GM19025 (cell line): ENCODE measurements around the gene ITPKA.

ENCODE experiments used
- ATAC-seq: cut with Tn5 transposase; IDR thresholded peaks from one replicate; pipeline ENCODE4 v1.9.1; 2021; ENCODE audit warnings: mild to moderate bottlenecking, low read depth, moderate library complexity; ENCODE audit not compliant: unreplicated experiment

ITPKA gene

DNA sequence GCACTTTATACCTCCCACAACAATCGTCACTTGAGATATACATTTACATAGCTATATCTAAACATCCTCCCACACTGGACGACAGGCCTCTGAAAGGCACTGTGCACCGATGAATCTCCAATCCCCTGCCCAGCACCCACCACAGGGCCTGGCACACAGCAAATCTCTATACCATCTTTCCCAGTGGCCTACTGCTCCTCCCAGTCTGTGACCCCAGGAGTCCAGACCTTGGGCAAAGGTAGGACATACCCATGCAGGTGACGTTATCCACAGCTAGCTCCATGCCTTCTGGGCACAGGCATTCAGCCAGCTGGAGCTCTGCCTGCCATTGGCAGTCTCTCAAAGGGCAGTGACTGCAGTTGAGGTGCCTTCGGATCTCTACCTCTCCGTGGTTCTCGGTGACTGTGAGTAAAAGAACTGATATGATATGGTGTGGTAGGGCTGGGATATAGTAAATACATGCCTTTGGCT is 14.2 kb downstream of the ITPKA start:
- ATAC-seq: no peak

GRCh38 chr15:41510728-41511127 is 17.1 kb downstream of the ITPKA start:
- no peak for ATAC-seq

- ATAC-seq: no peak
Measured at GRCh38 chr15:41511331-41511898, 17.7 kb downstream of the ITPKA start.

DNA sequence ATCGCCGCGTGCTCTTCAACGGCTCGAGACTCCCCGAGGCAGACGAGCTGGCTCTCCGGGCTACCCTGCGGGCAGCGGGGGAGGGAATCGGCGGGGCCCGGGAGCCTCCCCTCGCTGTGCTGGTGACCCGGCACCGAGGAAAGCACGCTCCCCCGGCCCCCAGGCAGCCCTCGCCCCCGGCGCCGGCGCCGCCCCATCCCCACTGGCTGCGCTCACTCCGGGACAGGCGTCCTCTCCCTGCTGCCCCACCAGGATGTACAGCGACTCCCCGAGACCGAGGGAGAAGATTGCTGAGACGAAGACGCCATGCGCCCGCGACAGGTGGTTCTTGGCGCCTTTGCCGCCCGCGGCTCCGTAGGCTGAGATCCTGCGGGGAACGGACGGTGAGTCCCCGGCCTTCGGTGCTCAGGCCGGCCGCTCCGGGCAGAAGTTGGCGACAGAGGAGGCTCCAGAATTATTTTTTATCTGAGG is 18.3 kb downstream of the ITPKA start:
- no peak for ATAC-seq

GRCh38 chr15:41512512-41512939 is 18.9 kb downstream of the ITPKA start:
- no peak for ATAC-seq

GRCh38 chr15:41512940-41513505 is 19.3 kb downstream of the ITPKA start:
- no peak for ATAC-seq

- ATAC-seq: no peak
Measured at GRCh38 chr15:41513506-41514227, 20.0 kb downstream of the ITPKA start, which contains the start of gene LTK. Gene LTK (minus strand): TSS chr15:41513827. CDS start chr15:41513709, 118 bp downstream.

GRCh38 chr15:41517895-41518449 is 24.3 kb downstream of the ITPKA start:
- ATAC-seq: no peak

DNA sequence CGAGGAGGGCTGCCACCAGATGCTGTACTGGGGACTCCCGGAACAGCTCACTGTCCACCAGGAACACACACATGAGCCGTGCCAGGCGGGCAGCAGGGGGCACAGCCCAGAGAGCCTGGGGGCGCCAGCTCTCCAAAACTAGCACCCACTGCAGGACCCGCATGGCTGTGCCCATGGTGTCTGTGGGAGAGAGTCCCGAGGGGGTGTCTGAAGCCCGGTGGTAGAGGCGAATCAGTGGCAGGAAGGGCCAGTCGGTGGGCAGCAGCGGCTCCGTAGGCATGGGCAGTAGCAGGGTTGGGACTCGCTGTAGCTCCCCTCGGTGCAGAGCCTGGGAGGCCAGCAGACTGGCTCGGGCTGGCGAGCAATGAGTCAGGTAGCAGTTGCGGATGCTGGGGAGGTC is 27.0 kb downstream of the ITPKA start:
- ATAC-seq: no peak

GRCh38 chr15:41521614-41522013 is 27.9 kb downstream of the ITPKA start:
- ATAC-seq: no peak

GRCh38 chr15:41523097-41523496 is 29.4 kb downstream of the ITPKA start:
- ATAC-seq: no peak

DNA sequence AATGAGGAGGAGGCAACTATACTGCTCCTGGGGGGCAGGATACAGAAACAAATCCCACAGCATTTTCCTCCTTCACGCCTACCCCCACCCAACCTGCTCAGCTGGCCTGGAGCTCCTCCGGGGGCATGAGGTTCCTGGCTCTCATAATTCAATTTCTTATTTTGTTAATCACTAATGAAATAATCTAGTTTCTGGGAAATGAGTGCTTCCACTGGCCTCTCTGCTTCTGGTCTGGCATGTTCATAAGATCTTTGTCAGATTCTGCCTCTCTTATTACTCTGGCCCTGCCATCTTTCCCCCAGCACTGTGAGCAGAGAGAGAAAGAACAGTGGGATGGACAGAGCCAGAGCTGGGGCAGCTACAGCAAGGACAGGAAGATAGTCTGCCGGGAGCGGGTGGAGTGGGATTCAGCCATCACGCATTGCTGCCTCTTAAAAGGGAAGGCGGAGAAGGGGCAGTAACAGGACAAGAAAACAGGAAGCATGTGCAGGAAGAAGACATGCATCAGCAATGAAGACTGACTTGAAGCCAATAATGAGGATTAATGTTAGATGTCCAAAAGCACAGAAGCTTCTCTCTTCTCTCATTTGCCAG is 36.8 kb downstream of the ITPKA start:
- no peak for ATAC-seq

GRCh38 chr15:41535544-41535943 is 41.9 kb downstream of the ITPKA start:
- no peak for ATAC-seq

- no peak for ATAC-seq
Measured at GRCh38 chr15:41536866-41537265, 43.2 kb downstream of the ITPKA start.

DNA sequence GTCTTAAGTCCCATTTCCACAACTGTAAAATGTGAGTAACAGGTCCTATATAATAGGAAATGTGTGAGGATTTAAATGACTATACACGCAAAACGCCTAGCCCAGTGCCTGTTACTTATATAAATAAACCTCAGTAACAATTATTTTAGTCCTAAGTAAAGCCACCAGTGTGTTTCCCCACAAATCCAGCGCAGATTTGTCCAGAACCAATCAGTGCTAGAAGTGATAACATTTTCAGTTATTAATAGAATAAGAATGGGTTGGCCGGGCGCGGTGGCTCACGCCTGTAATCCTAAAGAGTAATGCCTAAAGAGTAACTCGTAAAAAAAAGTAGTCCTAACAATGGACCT is 49.8 kb downstream of the ITPKA start:
- no peak for ATAC-seq

- ATAC-seq: no peak
Measured at GRCh38 chr15:41544650-41545015, 51.0 kb downstream of the ITPKA start.

DNA sequence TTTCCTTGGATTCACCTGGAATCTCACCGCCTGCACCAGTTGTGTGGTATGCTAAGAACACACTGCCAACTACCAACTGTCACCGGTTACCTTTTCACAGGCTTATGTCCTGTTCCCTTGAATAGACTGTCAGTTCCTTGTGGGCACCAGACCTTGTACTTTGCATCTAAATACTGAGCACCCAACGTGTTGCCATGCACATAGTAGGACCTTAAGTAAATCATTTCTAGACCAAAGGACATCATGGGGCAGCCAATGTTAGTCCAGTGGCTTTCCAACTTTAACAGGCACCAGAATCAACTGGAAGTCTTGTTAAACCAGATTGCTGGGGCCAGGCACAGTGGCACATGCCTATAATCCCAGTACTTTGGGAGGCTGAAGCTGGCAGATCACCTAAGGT is 51.5 kb downstream of the ITPKA start:
- no peak for ATAC-seq

DNA sequence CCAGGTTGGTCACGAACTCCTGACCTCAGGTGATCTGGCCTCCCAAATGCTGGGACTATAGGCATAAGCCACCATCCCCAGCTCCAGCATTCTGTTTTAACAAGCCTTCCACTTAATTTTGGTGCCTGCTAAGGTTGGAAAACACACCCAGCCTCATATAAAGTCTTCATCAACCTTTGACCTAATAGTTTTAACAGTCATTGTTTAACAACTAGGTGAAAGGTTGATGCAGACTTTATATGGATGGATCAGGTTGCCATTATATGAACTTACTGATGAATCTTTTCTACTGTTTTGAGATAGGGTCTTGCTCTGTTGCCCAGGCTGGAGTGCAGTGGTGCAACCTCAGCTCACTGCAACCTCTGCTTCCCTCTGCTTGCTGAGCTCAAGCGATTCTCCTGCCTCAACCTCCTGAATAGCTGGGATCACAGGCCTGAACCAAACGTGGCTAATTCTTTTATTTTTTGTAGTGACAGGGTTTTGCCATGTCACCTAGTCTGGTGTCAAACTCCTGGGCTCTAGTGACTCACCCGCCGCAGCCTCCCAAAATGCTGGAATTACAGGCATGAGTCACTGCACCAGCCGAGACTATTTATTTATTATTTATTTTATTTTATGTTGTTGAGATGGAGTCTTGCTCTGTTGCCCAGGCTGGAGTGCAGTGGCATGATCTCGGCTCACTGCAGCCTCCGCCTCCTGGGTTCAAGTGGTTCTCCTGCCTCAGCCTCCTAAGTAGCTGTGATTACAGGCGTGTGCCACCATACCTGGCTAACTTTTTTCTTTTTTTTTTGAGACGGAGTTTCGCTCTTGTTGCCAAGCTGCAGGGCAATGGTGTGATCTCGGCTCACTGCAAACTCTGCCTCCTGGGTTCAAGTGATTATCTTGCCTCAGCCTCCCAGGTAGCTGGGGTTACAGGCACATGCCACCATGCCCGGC is 53.4 kb downstream of the ITPKA start:
- no peak for ATAC-seq

GRCh38 chr15:41550066-41550775 is 56.5 kb downstream of the ITPKA start:
- no peak for ATAC-seq
